Measurements from ENCODE around the gene CADM1. TPM values are rescaled to one million over a fixed set of nuclear protein-coding genes. Genes with fewer than 3 reads are reported as not detected.

The CADM1 gene
- polyA plus RNA-seq, 6 donors from 2014 or later = not detected

GRCh38 chr11:115219376-115219775, 284.8 kb downstream of the CADM1 start:
- Mint-ChIP-seq H3K9me3 (peaks cover 0 to 1% (median 0%) of the 10 kb centered on the region in 7 donors), H3K27ac (no peak overlapping the region), H3K27me3 (no peaks in the 10 kb centered on the region), H3K4me3 (no peak overlapping the region), H3K36me3 (no peaks in the 10 kb centered on the region), H3K4me1 (no peaks in the 10 kb centered on the region)
- no peak for DNase-seq
- ATAC-seq (ENCODE audit: low read depth in 2 of 2) = no peak

DNA sequence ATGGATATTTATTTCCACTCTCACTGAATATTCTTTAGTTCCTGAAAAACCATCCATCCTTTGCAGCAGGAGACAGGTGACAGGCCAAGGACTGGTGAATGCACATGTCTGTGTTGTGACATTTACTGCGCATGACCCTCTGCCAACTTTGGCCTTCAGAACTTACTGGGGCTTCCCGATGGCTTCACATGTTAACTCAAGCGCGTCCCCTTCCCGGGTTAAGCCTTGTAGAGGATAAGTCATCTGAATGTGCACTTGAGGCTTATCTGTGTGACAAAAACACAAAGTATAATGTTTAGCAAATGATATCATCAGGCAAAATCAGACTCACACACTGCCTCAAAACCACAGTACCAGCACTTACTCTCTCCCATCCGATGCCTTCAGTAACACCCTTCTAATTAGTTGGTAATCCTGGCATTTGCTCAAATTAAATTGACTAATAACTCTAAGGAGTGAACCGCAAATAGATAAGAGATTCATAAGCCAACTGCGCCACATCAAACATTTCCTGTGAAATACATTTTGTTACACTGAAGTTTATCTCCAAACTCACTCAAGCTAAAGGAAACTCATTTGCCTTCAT, 286.4 kb downstream of the CADM1 start:
- Mint-ChIP-seq H3K27me3 (no peaks in the 10 kb centered on the region), H3K27ac (no peak overlapping the region), H3K9me3 (peaks cover 0 to 1% (median 0%) of the 10 kb centered on the region in 7 donors), H3K36me3 (no peaks in the 10 kb centered on the region), H3K4me3 (no peak overlapping the region), H3K4me1 (no peaks in the 10 kb centered on the region)
- DNase-seq (no peak), ATAC-seq (ENCODE audit: low read depth in 2 of 2) (no peak)

GRCh38 chr11:115215694-115216617, 288.3 kb downstream of the CADM1 start:
- Mint-ChIP-seq H3K27ac (no peak overlapping the region), H3K4me1 (no peaks in the 10 kb centered on the region), H3K27me3 (no peaks in the 10 kb centered on the region), H3K36me3 (no peaks in the 10 kb centered on the region), H3K9me3 (peaks cover 0 to 1% (median 0%) of the 10 kb centered on the region in 7 donors), H3K4me3 (no peak overlapping the region)
- no peak for ATAC-seq (ENCODE audit: low read depth in 2 of 2)
- no peak for DNase-seq

DNA sequence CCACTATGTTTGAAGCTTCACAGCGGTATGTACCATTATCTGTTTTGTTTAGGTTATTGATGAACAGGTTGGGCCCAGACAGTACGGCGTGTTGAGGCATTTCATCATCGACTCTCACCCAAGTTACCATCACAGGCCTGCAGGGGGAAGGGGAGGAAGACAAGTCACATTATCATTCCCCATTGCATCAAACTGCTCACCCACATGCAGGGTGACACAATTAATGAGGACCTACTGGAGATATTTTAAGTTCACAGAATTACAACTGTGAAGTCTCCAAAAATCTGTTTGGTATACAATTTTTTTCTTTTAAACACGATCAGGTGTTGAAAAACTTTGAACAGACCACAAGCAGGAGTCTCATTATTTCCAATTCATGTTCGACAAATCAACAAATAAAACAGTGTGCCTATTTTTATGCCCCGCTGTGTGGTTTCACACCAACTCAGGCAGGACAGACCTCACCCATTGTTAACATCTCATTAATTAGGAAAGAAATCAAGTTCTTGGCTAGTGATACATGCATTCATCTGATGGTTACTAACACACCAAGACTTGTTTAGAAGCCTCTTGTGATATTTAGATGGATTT, 289.5 kb downstream of the CADM1 start:
- H3K36me3 Mint-ChIP-seq = no peaks in the 10 kb centered on the region
- peaks cover 0 to 1% (median 0%) of the 10 kb centered on the region in 7 donors for H3K9me3 Mint-ChIP-seq
- H3K4me1 Mint-ChIP-seq = no peaks in the 10 kb centered on the region
- H3K27ac Mint-ChIP-seq = no peak overlapping the region
- no peak overlapping the region for H3K4me3 Mint-ChIP-seq
- peaks cover 0 to 1% (median 0%) of the 10 kb centered on the region in 3 donors for H3K27me3 Mint-ChIP-seq
- no peak for ATAC-seq (ENCODE audit: low read depth in 2 of 2)
- no peak for DNase-seq

- H3K27me3 Mint-ChIP-seq = peaks cover 0 to 4% (median 0%) of the 10 kb centered on the region in 3 donors
- peaks cover 0 to 1% (median 0%) of the 10 kb centered on the region in 7 donors for H3K9me3 Mint-ChIP-seq
- H3K4me3 Mint-ChIP-seq = no peak overlapping the region
- ATAC-seq (ENCODE audit: low read depth in 2 of 2) (no peak), DNase-seq (no peak)
- H3K36me3 Mint-ChIP-seq = no peaks in the 10 kb centered on the region
- H3K27ac Mint-ChIP-seq = no peak overlapping the region
- H3K4me1 Mint-ChIP-seq = no peaks in the 10 kb centered on the region
These were observed 291.2 kb downstream of the CADM1 start for GRCh38 chr11:115213007-115213406.

DNA sequence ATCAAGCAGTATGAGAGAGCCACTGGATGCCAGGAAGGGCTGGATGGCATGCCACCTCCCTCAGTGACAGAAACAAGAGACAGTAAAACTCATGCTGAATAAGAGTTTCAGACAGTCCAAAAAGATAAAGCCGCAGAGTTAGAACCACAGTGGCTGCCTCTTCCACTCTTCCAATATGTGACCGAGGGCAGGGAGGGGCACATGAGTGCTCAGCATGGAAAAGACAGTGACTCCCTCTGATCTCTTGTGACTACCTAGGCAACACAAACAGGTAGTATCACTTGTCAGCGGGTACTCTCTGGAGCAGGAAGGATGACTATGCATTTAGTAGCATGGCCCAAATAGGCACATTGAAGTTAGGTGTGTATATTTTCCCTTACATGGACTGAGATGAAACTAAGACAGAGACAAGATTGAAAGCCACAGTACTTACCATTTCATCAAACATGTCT, 295.4 kb downstream of the CADM1 start:
- Mint-ChIP-seq H3K36me3 (no peaks in the 10 kb centered on the region), H3K4me3 (no peak overlapping the region), H3K27me3 (peaks cover 0 to 4% (median 0%) of the 10 kb centered on the region in 3 donors), H3K9me3 (peaks cover 0 to 3% (median 0%) of the 10 kb centered on the region in 7 donors), H3K27ac (no peak overlapping the region), H3K4me1 (no peaks in the 10 kb centered on the region)
- ATAC-seq (ENCODE audit: low read depth in 2 of 2) (no peak), DNase-seq (no peak)

GRCh38 chr11:115207916-115208315, 296.3 kb downstream of the CADM1 start:
- no peak for DNase-seq
- peaks cover 0 to 3% (median 0%) of the 10 kb centered on the region in 7 donors for H3K9me3 Mint-ChIP-seq
- ATAC-seq (ENCODE audit: low read depth in 2 of 2) = no peak
- no peaks in the 10 kb centered on the region for H3K36me3 Mint-ChIP-seq
- H3K4me1 Mint-ChIP-seq = no peaks in the 10 kb centered on the region
- H3K27me3 Mint-ChIP-seq = peaks cover 0 to 4% (median 0%) of the 10 kb centered on the region in 3 donors
- H3K4me3 Mint-ChIP-seq = no peak overlapping the region
- H3K27ac Mint-ChIP-seq = no peak overlapping the region

GRCh38 chr11:115207166-115207591, 297.0 kb downstream of the CADM1 start:
- Mint-ChIP-seq H3K36me3 (no peaks in the 10 kb centered on the region), H3K4me1 (no peaks in the 10 kb centered on the region), H3K4me3 (no peak overlapping the region), H3K27me3 (peaks cover 0 to 4% (median 0%) of the 10 kb centered on the region in 3 donors), H3K27ac (no peak overlapping the region), H3K9me3 (peaks cover 0 to 3% (median 0%) of the 10 kb centered on the region in 7 donors)
- DNase-seq = no peak
- ATAC-seq (ENCODE audit: low read depth in 2 of 2) = no peak

DNA sequence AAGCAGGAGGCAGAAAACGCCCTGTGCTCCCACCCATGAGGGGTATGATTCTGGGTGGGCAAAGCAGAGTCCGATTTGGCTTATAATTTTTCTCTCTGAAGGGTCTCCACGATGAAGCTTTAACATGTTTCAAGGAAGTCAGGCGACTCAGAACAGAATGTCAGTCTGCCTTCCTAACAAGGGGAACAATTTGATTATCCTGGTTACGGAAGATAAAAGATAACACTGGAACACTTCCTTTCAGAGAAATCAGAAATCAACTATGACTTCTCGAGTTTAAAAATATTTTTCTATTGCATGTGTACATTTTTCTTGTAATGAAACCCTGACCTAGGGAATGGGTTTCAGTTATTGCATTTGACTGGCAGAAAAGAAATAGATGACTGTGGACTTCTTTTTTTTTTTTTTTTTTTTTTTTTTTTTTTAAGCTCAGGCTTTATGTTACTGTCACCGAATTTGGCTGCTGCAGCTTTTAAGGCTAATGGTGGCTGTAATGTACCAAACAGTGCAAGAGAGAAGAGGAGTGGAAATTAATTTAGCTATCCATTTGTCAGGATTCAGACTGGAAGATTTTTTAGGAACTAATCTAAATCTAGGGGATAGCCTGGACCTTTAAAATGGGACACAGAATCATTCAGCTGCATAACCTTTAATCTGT, 297.7 kb downstream of the CADM1 start:
- DNase-seq = no peak
- no peak for ATAC-seq (ENCODE audit: low read depth in 2 of 2)
- no peaks in the 10 kb centered on the region for H3K4me1 Mint-ChIP-seq
- peaks cover 0 to 3% (median 0%) of the 10 kb centered on the region in 7 donors for H3K9me3 Mint-ChIP-seq
- H3K4me3 Mint-ChIP-seq = no peak overlapping the region
- H3K36me3 Mint-ChIP-seq = no peaks in the 10 kb centered on the region
- H3K27ac Mint-ChIP-seq = no peak overlapping the region
- H3K27me3 Mint-ChIP-seq = peaks cover 0 to 4% (median 0%) of the 10 kb centered on the region in 3 donors

- ATAC-seq (ENCODE audit: low read depth in 2 of 2) (no peak), DNase-seq (no peak)
- Mint-ChIP-seq H3K27me3 (no peaks in the 10 kb centered on the region), H3K4me1 (no peaks in the 10 kb centered on the region), H3K9me3 (peaks cover 0 to 3% (median 0%) of the 10 kb centered on the region in 7 donors), H3K27ac (no peak overlapping the region), H3K36me3 (no peaks in the 10 kb centered on the region), H3K4me3 (no peak overlapping the region)
These were observed 301.2 kb downstream of the CADM1 start for GRCh38 chr11:115202900-115203552.

GRCh38 chr11:115202074-115202473, 302.1 kb downstream of the CADM1 start:
- H3K9me3 Mint-ChIP-seq = peaks cover 0 to 2% (median 0%) of the 10 kb centered on the region in 7 donors
- H3K36me3 Mint-ChIP-seq = no peaks in the 10 kb centered on the region
- ATAC-seq (ENCODE audit: low read depth in 2 of 2) = no peak
- no peaks in the 10 kb centered on the region for H3K27me3 Mint-ChIP-seq
- no peak overlapping the region for H3K4me3 Mint-ChIP-seq
- no peaks in the 10 kb centered on the region for H3K4me1 Mint-ChIP-seq
- DNase-seq = no peak
- H3K27ac Mint-ChIP-seq = no peak overlapping the region

DNA sequence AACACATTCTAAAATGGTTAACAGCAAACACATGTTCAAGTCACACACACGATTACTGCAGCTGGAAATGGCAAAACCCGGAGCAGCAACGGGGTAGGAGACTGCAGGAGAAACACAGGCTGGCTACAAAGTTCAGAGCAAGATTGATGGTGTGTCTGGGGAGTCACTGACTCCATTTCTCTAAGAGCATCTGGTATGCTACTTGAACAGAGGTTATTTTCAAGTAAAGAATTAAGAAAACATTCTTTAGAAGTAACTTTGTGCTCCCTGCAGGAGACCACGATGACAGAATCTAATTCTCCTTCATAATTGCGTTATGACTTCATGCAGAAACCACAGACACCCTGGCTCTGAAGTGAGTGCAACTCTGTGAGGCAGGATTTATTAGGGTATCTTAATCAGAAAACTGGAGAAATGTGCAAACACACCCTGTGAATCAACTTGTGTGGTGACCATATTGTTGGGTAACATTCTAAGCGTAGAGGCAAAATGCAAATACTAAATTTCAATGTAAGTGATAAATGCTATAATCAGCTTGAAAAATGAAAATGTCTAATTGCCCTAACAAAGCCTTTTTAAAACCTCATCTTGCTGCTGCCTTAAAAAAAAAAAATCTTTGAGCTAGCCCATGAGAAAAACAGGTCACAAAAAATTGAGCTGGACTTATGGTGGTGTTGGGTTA, 303.0 kb downstream of the CADM1 start:
- Mint-ChIP-seq H3K27ac (no peak overlapping the region), H3K4me3 (no peak overlapping the region), H3K36me3 (no peaks in the 10 kb centered on the region), H3K27me3 (no peaks in the 10 kb centered on the region), H3K9me3 (peaks cover 0 to 2% (median 0%) of the 10 kb centered on the region in 7 donors), H3K4me1 (no peaks in the 10 kb centered on the region)
- DNase-seq = no peak
- ATAC-seq (ENCODE audit: low read depth in 2 of 2) = no peak
